CD8-positive, alpha-beta memory T cell (primary cell): ENCODE measurements around the gene SH2B3. TPM values are rescaled to one million over a fixed set of nuclear protein-coding genes. Genes with fewer than 3 reads are reported as not detected.
"Not testable (repeated sequence)": the region's sequence is repeated elsewhere in the genome, so short reads cannot be mapped to it uniquely, and the experiment has no call there.

ENCODE experiments used
- CTCF ChIA-PET: fragments of 350-600 bp; sonication (Branson Sonifier 250); formaldehyde crosslinking; loops from one replicate; lab custom pipeline; 2021; ENCODE audit warnings: antibody characterized with exemption; lab: Charles Lee
- POLR2A ChIA-PET: fragments of 350-600 bp; sonication (Branson Sonifier 250); formaldehyde crosslinking; loops from one replicate; lab custom pipeline; 2021; ENCODE audit warnings: antibody characterized with exemption; lab: Charles Lee
- DNase-seq, 5 donors: peaks; one replicate each; pipeline versions ENCODE4 v3.0.0 to v3.0.0-alpha.2; 2020 to 2022; ENCODE audit warnings: mixed read lengths in 1 of 5
- H3K27ac ChIP-seq: one replicate; pipeline ENCODE4 v1.7.0; 2013; ENCODE audit warnings: low read depth, mild to moderate bottlenecking, low read length, moderate library complexity
- H3K27me3 ChIP-seq: 2 replicates; pipeline ENCODE4 v1.7.0; 2013; ENCODE audit warnings: low read length, mild to moderate bottlenecking; ENCODE audit not compliant: insufficient read depth, poor library complexity, severe bottlenecking
- H3K36me3 ChIP-seq: 2 replicates; pipeline ENCODE4 v1.7.0; 2013; ENCODE audit warnings: mild to moderate bottlenecking, low read length, moderate library complexity; ENCODE audit not compliant: insufficient read depth
- H3K4me1 ChIP-seq: 2 replicates; pipeline ENCODE4 v1.7.0; 2013; ENCODE audit warnings: mild to moderate bottlenecking, low read length, moderate library complexity; ENCODE audit not compliant: insufficient read depth
- H3K4me3 ChIP-seq: 2 replicates; pipeline ENCODE4 v1.7.0; 2013; ENCODE audit warnings: mild to moderate bottlenecking, low read length
- H3K9me3 ChIP-seq: 2 replicates; pipeline ENCODE4 v1.7.0; 2013; ENCODE audit warnings: mild to moderate bottlenecking, low read length
- H3K27ac Mint-ChIP-seq, 8 donors: one replicate each; pipeline ENCODE4 v1.8.0; 2020 to 2021; ENCODE audit warnings: mixed read lengths in 8 of 8, mild to moderate bottlenecking in 6 of 8, inconsistent platforms in 3 of 8, moderate library complexity in 3 of 8
- H3K27me3 Mint-ChIP-seq, 2 donors: one replicate each; pipeline ENCODE4 v1.8.0; 2020 to 2021; ENCODE audit warnings: mixed read lengths in 2 of 2, mild to moderate bottlenecking in 1 of 2, moderate library complexity in 1 of 2
- H3K36me3 Mint-ChIP-seq, 3 donors: one replicate each; pipeline ENCODE4 v1.8.0; 2020 to 2021; ENCODE audit warnings: mixed read lengths in 3 of 3, inconsistent platforms in 1 of 3, mild to moderate bottlenecking in 1 of 3
- H3K4me1 Mint-ChIP-seq, 3 donors: one replicate each; pipeline ENCODE4 v1.8.0; 2020 to 2021; ENCODE audit warnings: mixed read lengths in 3 of 3, inconsistent platforms in 1 of 3, mild to moderate bottlenecking in 1 of 3
- H3K4me3 Mint-ChIP-seq, 7 donors: one replicate each; pipeline ENCODE4 v1.8.0; 2020 to 2021; ENCODE audit warnings: mixed read lengths in 7 of 7, mild to moderate bottlenecking in 6 of 7, moderate library complexity in 4 of 7, inconsistent platforms in 2 of 7
- H3K9me3 Mint-ChIP-seq, 5 donors: one replicate each; pipeline ENCODE4 v1.8.0; 2020 to 2022; ENCODE audit warnings: mixed read lengths in 5 of 5, mild to moderate bottlenecking in 3 of 5, moderate library complexity in 2 of 5, inconsistent platforms in 1 of 5
- polyA plus RNA-seq: library from polyadenylated mRNA; unstranded; fragments of 300-500 nt; fragmentation: Illumina TruSeq; gene quantifications from one replicate; pipeline ENCODE4 v1.2.3, GENCODE V29; 2021
- total RNA-seq, 2 experiments: library from RNA; stranded (reverse); gene quantifications; one replicate each; pipeline ENCODE4 v1.2.3, GENCODE V29; 2021

Gene SH2B3
- total and polyA plus RNA-seq, 3 experiments from 2014 or later: 11.1 to 48.9 (median 46.8) TPM

DNA sequence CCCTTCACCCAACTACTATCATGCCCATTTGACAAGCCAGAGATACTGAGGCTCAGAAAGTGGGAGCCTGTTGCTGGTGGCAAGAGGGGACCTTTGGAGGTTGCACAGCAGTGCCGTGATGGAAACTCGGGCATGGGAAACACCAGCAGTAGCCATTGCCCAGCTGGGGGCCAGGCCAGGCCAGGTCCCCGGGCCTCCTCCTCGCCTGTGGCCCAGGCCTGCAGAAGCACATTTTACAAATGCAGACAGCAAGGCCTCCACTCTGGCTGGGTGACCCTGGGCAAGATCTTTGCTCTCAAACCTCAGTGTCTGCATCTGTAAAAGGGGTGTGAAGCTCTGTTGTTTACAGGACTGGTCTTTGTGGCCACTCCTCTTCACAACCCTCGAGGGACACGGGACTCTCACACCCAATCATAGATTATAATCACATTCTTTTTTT is 4.5 kb upstream of the SH2B3 start:
- peaks cover 34% of the 10 kb centered on the region for H3K4me1 ChIP-seq
- CTCF ChIA-PET: interaction anchor here (1.0 to 27.8 kb wide), 3 partner anchors 11 to 48 kb away, joined by 3 to 1032 read pairs (median 3); no protein-coding TSS in a partner anchor
- H3K9me3 Mint-ChIP-seq: no peaks in the 10 kb centered on the region
- no peaks in the 10 kb centered on the region for H3K9me3 ChIP-seq
- H3K27ac Mint-ChIP-seq: no peak overlapping the region
- no peak for DNase-seq
- H3K4me3 ChIP-seq: no peak overlapping the region
- no peaks in the 10 kb centered on the region for H3K27me3 ChIP-seq
- no peaks in the 10 kb centered on the region for H3K36me3 ChIP-seq
- POLR2A ChIA-PET: no interaction called here
- H3K36me3 Mint-ChIP-seq: peaks cover 0 to 1% (median 0%) of the 10 kb centered on the region in 3 donors
- H3K4me3 Mint-ChIP-seq: no peak overlapping the region
- H3K27me3 Mint-ChIP-seq: peaks cover 0 to 1% of the 10 kb centered on the region in 2 donors
- peaks cover 29 to 50% (median 30%) of the 10 kb centered on the region in 3 donors for H3K4me1 Mint-ChIP-seq
- H3K27ac ChIP-seq: no peak overlapping the region

DNA sequence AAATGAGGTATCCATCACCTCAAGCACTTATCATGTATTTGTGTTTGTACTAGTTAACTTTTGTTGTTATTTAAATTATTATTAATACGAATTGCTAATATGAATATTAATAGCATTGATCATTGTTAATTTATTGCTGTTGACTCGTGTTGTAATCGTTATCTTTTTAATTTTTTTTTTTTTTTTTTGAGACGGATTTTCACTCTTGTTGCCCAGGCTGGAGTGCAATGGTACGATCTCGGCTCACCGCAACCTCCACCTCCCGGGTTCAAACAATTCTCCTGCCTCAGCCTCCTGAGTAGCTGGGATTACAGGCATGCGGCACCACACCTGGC is 3.3 kb upstream of the SH2B3 start:
- H3K4me1 Mint-ChIP-seq: peaks cover 24 to 49% (median 30%) of the 10 kb centered on the region in 3 donors
- H3K27ac ChIP-seq, H3K9me3 ChIP-seq, H3K4me3 ChIP-seq, DNase-seq, H3K36me3 ChIP-seq, H3K36me3 Mint-ChIP-seq, H3K4me3 Mint-ChIP-seq, H3K27me3 ChIP-seq, H3K9me3 Mint-ChIP-seq, H3K27me3 Mint-ChIP-seq: not testable (repeated sequence)
- CTCF ChIA-PET: interaction anchor here (0.7 to 27.8 kb wide), 6 partner anchors 10 to 1707 kb away, joined by 3 to 1032 read pairs (median 8); no protein-coding TSS in a partner anchor
- peak overlapping the region in 3 of 8 donors; percentile 91 to 97 (median 93) for H3K27ac Mint-ChIP-seq
- peaks cover 33% of the 10 kb centered on the region for H3K4me1 ChIP-seq
- POLR2A ChIA-PET: interaction anchor here (1.3 to 2.7 kb wide), 2 partner anchors 33 to 48 kb away, joined by 4 to 18 read pairs; no protein-coding TSS in a partner anchor

DNA sequence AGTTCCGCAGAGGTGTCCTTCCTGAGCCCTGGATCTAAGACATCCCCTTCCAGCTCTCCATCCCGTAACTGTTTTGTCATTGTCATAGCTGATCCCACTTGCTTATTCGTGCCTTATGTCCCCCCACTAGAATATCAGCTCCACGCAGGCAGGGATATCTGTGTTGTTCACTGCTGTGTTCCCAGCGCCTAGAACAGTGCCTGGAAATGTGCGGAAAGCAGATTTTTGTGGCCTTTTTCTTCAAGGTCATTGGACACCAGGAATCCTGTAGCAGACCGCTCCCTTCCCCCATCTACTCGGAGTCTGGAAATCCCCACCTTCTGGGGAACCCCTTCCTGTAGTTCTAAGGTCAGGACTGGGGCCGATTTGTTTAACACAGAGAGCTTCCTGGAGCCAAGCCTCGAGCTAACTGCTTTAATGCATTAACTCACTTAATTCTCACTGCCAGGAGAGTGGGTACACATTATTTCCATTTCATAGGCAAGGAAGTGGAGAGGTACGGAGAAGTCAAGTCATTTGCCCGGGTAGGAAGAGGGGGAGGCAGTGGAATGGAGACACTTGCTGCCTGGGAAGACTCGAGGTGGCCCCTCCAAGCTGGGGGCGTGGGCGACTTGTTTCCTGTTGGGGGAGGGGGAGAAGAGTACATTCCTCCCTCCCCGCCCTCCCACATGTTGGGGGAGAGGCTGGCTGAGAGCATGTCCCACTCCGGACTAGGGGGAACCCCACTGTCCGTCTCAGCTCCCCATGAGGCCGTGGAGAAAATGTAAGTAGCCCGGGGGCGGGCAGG is 1.2 kb upstream of the SH2B3 start:
- Mint-ChIP-seq H3K4me3 (peak overlapping the region; percentile 78 to 96 (median 87)), H3K9me3 (no peaks in the 10 kb centered on the region), H3K36me3 (peaks cover 0 to 5% (median 0%) of the 10 kb centered on the region in 3 donors), H3K4me1 (peaks cover 42 to 61% (median 49%) of the 10 kb centered on the region in 3 donors), H3K27ac (peak overlapping the region; percentile 70 to 97 (median 92)), H3K27me3 (no peaks in the 10 kb centered on the region)
- Histone ChIP-seq H3K4me1 (peaks cover 54% of the 10 kb centered on the region), H3K36me3 (no peaks in the 10 kb centered on the region), H3K9me3 (no peaks in the 10 kb centered on the region), H3K27ac (peak overlapping the region; percentile 92), H3K4me3 (peak overlapping the region; percentile 56), H3K27me3 (no peaks in the 10 kb centered on the region)
- POLR2A ChIA-PET: interaction anchor here (0.9 to 2.7 kb wide), 5 partner anchors 26 to 46 kb away, joined by 4 to 18 read pairs (median 12); no protein-coding TSS in a partner anchor
- CTCF ChIA-PET: interaction anchor here (1.0 to 27.8 kb wide), 9 partner anchors 8 to 124 kb away, joined by 3 to 1032 read pairs (median 8); no protein-coding TSS in a partner anchor
- peak; percentile 18 to 66 (median 35) for DNase-seq

DNA sequence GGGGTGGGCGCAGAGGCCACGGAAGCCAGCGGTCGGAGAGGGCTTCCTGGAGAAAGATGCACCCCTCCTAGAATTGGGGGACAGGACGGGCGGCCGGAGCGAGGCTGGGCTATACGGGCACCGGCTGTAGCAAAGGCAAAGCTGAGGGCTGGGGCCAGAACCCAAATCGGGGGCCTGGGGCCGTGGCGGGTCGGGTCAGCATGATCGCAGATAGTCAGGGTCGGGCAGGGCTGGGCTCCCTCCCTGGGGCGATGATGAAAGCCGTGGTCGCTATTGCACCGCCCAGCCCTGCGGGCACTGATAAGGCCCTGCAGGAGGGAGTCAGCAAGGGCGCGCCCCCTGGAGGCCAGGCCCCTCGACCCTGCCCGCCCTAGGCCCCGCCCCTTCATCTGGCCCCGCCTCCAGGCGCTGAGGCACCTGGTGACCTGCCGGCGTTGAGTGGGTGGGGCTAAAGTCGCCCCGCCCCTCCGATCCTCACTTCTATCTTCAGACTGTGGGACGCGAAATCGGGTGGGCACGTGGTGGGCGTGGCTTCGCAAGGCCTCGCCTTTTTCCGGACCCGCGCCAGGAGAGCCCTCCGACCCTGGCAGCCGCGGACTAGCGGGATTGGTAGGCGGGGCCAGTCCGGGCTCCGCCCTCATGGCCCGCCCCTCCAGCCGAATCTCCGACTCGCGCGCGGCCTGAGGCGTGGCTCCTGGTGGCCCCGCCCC is 419 bp upstream of the SH2B3 start:
- CTCF ChIA-PET: interaction anchor here (1.0 to 27.8 kb wide), 8 partner anchors 8 to 123 kb away, joined by 3 to 1032 read pairs (median 8); no protein-coding TSS in a partner anchor
- H3K4me1 ChIP-seq: peaks cover 61% of the 10 kb centered on the region

DNA sequence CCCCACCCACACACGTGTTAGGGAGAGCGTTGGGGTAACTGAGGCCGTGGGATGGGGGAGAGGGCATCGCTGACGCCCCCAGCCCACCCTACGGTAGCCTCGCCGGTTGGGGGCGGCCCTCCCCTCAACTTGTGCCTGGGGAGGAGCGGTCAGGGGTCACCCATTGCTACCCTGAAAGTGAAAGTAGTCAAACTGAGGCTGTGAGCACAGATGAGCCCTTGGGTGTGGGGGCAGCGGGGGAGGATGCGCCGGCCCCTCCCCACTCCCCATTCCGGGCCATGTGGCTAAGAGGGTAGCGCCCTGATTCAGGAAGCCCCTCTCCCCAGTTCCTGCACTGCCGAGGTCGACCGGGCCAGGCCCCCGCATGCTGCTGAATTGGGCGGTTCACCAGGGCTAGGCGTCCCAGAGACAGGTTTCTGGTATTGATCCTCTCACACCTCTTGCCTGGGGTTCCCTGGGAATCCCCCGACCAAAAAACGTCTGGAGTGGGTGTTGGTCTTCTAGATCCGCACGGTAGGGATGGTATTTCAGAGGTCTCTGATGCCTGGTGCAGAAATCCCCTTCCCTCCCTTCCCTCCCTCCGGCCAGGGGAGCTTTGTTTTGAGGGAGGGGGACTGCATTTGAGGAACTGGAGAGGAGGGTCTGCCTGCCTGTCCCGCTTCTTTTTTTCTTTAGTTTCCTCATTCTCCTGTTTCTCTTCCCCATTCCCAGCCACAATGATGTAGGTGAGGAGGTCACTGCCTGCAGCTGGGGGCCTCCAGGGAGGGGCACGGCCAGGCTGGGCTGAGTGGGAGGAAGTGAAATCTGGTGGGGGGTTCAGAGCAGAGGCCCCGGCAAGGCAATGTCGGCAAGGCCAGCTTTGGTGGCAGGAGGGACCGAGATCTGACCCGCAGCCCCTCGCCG is 1.0 kb downstream of the SH2B3 start:
- POLR2A ChIA-PET: interaction anchor here (0.7 to 2.6 kb wide), 4 partner anchors 24 to 38 kb away, joined by 3 to 15 read pairs (median 8); no protein-coding TSS in a partner anchor
- peak; percentile 41 to 67 (median 50) for DNase-seq
- Mint-ChIP-seq H3K4me1 (peaks cover 60 to 81% (median 62%) of the 10 kb centered on the region in 3 donors), H3K9me3 (no peaks in the 10 kb centered on the region), H3K27ac (peak overlapping the region; percentile 81 to 97 (median 93)), H3K36me3 (peaks cover 0 to 5% (median 0%) of the 10 kb centered on the region in 3 donors), H3K27me3 (no peaks in the 10 kb centered on the region), H3K4me3 (peak overlapping the region; percentile 87 to 96 (median 91))
- Histone ChIP-seq H3K27ac (peak overlapping the region; percentile 92), H3K36me3 (no peaks in the 10 kb centered on the region), H3K4me1 (peaks cover 76% of the 10 kb centered on the region), H3K9me3 (no peaks in the 10 kb centered on the region), H3K27me3 (no peaks in the 10 kb centered on the region), H3K4me3 (peak overlapping the region; percentile 81)
- CTCF ChIA-PET: interaction anchor here (2.1 to 27.8 kb wide), 2 partner anchors 10 to 42 kb away, joined by 16 to 1032 read pairs; no protein-coding TSS in a partner anchor

More for the DNA sequence above, 419 bp upstream of the SH2B3 start:
- Histone ChIP-seq H3K27me3 (no peaks in the 10 kb centered on the region), H3K27ac (peak overlapping the region; percentile 92), H3K9me3 (no peaks in the 10 kb centered on the region), H3K4me3 (peak overlapping the region; percentile 56), H3K36me3 (no peaks in the 10 kb centered on the region)
- peak overlapping the region; percentile 85 to 97 (median 92) for H3K27ac Mint-ChIP-seq
- no peaks in the 10 kb centered on the region for H3K9me3 Mint-ChIP-seq
- no peaks in the 10 kb centered on the region for H3K27me3 Mint-ChIP-seq
- H3K4me1 Mint-ChIP-seq: peaks cover 45 to 67% (median 52%) of the 10 kb centered on the region in 3 donors
- H3K4me3 Mint-ChIP-seq: peak overlapping the region; percentile 78 to 96 (median 87)
- peak; percentile 98 to 99 (median 99) for DNase-seq
- POLR2A ChIA-PET: interaction anchor here (1.0 to 2.7 kb wide), 5 partner anchors 25 to 46 kb away, joined by 3 to 18 read pairs (median 12); no protein-coding TSS in a partner anchor
- peaks cover 0 to 5% (median 0%) of the 10 kb centered on the region in 3 donors for H3K36me3 Mint-ChIP-seq

GRCh38 chr12:111407377-111408115 is 1.8 kb downstream of the SH2B3 start:
- no peaks in the 10 kb centered on the region for H3K27me3 ChIP-seq
- Mint-ChIP-seq H3K9me3 (no peaks in the 10 kb centered on the region), H3K4me1 (peaks cover 68 to 90% (median 69%) of the 10 kb centered on the region in 3 donors), H3K27me3 (no peaks in the 10 kb centered on the region), H3K4me3 (peak overlapping the region; percentile 87 to 96 (median 91)), H3K27ac (peak overlapping the region; percentile 81 to 97 (median 93)), H3K36me3 (peaks cover 0 to 5% (median 0%) of the 10 kb centered on the region in 3 donors)
- ChIA-PET CTCF (interaction anchor here (1.2 to 27.8 kb wide), 4 partner anchors 11 to 41 kb away, joined by 3 to 1032 read pairs (median 11); no protein-coding TSS in a partner anchor), POLR2A (interaction anchor here (0.7 to 3.2 kb wide), 4 partner anchors 23 to 37 kb away, joined by 3 to 24 read pairs (median 10); no protein-coding TSS in a partner anchor)
- peak overlapping the region; percentile 81 for H3K4me3 ChIP-seq
- H3K4me1 ChIP-seq: peaks cover 84% of the 10 kb centered on the region
- peak overlapping the region; percentile 92 for H3K27ac ChIP-seq
- no peaks in the 10 kb centered on the region for H3K36me3 ChIP-seq
- no peaks in the 10 kb centered on the region for H3K9me3 ChIP-seq
- no peak for DNase-seq
